LNCAP (cell line): Measurements from ENCODE around the gene GPC5.

ENCODE experiments used
- TF ChIP-seq, protein P1 (sequence below): fragments of 450-650 bp; IDR thresholded peaks from 2 replicates; pipeline ENCODE4 v1.5.1; 2017; ENCODE audit warnings: mild to moderate bottlenecking

The GPC5 gene

DNA sequence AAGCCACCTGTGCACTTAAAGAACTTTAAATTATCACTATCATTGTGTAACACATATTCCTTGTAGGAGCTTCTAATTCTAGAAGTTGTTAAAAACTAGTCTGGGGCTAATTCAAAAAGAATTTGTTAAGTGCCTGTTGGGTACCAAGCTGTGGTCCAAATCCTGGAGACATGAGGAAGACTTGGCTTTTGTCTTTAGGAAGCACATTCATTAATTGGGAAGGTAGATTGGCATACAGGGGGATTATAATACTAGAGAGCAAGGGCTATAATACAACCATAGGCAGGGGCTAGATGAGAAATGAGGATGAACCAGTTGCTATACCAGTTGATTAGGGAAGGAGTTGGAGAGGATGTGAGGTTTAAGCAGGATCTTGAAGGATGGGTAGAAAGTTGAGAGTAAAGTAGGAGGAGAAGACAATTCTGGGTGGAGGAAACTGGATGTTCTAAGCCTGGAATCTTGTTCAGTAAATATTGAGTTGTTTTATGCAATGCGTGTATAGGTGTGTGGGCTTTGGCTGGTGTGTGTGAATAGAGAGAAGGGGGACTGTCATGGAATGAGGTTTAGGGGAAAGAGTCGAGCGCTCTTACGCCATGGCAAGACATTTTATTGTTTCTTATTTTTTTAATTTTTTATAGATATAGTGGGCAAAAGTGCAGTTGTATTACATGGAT is 350.1 kb downstream of the GPC5 start:
- TF ChIP-seq, protein P1, sequence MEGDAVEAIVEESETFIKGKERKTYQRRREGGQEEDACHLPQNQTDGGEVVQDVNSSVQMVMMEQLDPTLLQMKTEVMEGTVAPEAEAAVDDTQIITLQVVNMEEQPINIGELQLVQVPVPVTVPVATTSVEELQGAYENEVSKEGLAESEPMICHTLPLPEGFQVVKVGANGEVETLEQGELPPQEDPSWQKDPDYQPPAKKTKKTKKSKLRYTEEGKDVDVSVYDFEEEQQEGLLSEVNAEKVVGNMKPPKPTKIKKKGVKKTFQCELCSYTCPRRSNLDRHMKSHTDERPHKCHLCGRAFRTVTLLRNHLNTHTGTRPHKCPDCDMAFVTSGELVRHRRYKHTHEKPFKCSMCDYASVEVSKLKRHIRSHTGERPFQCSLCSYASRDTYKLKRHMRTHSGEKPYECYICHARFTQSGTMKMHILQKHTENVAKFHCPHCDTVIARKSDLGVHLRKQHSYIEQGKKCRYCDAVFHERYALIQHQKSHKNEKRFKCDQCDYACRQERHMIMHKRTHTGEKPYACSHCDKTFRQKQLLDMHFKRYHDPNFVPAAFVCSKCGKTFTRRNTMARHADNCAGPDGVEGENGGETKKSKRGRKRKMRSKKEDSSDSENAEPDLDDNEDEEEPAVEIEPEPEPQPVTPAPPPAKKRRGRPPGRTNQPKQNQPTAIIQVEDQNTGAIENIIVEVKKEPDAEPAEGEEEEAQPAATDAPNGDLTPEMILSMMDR, result no peak

DNA sequence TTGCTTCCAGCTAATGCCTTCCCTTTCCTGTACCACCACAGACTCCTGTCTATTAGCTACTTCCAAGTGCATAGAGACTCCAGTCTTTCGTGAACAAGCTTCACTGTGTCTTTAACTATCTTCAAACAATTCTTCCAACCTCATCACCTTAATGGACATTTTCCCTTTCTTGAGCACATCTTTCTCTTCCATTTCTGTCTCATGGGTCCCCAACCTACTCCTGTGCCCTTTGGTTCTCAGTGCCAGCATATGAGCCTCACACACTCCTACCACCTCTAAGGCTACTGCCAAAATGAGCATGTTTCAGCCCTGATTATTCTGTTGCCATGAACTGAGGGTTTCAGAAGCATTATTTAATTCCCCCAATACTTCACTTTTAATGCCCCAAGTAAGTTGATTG is 360.3 kb downstream of the GPC5 start:
- TF ChIP-seq, protein P1, result no peak

- TF ChIP-seq, protein P1, result no peak
Observed at GRCh38 chr13:91762957-91763356, 364.5 kb downstream of the GPC5 start.

GRCh38 chr13:91764527-91764926 is 366.1 kb downstream of the GPC5 start:
- TF ChIP-seq, protein P1, result no peak

DNA sequence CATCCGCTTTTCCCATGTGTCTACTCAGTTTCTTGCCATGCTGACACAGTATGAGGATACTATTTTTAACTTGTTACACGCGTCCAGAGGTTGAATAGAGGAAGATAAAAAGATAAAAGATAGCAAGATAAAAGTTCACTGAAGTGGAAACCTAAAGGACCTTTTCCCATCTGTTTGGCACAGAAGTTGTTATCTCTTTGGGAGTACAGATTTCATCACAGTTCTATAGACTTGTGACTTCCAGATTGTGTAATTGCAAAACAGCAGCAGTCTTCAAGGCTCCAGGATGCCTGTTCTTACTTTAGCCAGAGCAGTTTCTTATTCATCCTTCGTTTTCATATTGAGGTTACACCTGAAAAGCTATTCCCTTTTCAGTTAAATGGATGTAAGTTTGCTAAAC is 369.2 kb downstream of the GPC5 start:
- TF ChIP-seq, protein P1, result no peak

GRCh38 chr13:91768746-91769145 is 370.3 kb downstream of the GPC5 start:
- TF ChIP-seq, protein P1, result no peak

DNA sequence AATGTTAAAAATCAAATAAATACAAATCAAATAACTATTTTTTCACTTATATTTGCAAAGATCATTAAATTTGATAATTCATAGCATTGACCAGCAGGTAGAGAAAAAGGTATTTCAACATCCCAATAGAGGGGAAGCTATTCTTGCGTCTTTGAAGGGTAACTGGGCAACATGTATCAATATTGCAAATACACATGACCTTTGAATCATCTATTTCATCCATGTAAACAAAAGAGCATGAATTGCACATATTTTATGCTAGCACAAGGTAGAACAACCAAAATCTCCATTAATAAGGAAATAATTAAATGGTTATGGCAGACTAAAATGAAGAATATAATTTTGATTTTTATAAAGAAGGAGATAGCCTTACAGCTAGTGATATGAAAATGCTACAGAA is 372.8 kb downstream of the GPC5 start:
- TF ChIP-seq, protein P1, result no peak
